Breast epithelium (tissue), 3 donors: ENCODE measurements around the gene TERB2.
"Not testable (repeated sequence)": the region's sequence is repeated elsewhere in the genome, so short reads cannot be mapped to it uniquely, and the experiment has no call there.

ENCODE experiments used
- CTCF ChIP-seq, 3 donors: fragments of 450-650 bp; IDR thresholded peaks; one replicate each; pipeline ENCODE4 v1.5.1; 2016 to 2017; ENCODE audit warnings: antibody characterized with exemption in 3 of 3, mild to moderate bottlenecking in 3 of 3, moderate library complexity in 3 of 3
- POLR2A ChIP-seq: fragments of 450-650 bp; IDR thresholded peaks from one replicate; pipeline ENCODE4 v1.6.1; 2016; ENCODE audit warnings: antibody characterized with exemption, mild to moderate bottlenecking, moderate library complexity

GRCh38 chr15:44988870-44989219, 32.4 kb downstream of the TERB2 start:
- not testable (repeated sequence) for TF ChIP-seq CTCF (IDR thresholded peaks at IDR 0.05); POLR2A
